ENCODE data around the gene CYP2B6. TPM values are rescaled to one million over a fixed set of nuclear protein-coding genes. Genes with fewer than 3 reads are reported as not detected.
"Not testable (repeated sequence)": the region's sequence is repeated elsewhere in the genome, so short reads cannot be mapped to it uniquely, and the experiment has no call there.

Gene CYP2B6
- total and polyA plus RNA-seq, 2 experiments from 2014 or later, result 3.9 to 8.4 TPM

- Histone ChIP-seq H3K36me3 (ENCODE audit: insufficient read depth) (no peaks in the 10 kb centered on the region), H3K4me1 (ENCODE audit: insufficient read depth) (no peaks in the 10 kb centered on the region), H3K4me2 (no peak overlapping the region), H3K79me2 (replicated peaks; ENCODE audit: insufficient read depth) (no peaks in the 10 kb centered on the region), H4K20me1 (replicated peaks; ENCODE audit: insufficient read depth) (no peaks in the 10 kb centered on the region), H3K9me2 (ENCODE audit: insufficient read depth) (no peaks in the 10 kb centered on the region), H2AFZ (no peak overlapping the region), H3K4me3 (no peak overlapping the region), H3F3A (replicated peaks; ENCODE audit: low read depth) (no peaks in the 10 kb centered on the region), H3K27ac (ENCODE audit: low read depth) (no peak overlapping the region), H3K27me3 (ENCODE audit: insufficient read depth) (no peaks in the 10 kb centered on the region)
- Mint-ChIP-seq H3K9me3 (peaks cover 17% of the 10 kb centered on the region), H3K36me3 (ENCODE audit: low read depth) (peaks cover 12% of the 10 kb centered on the region), H3K4me3 (no peak overlapping the region), H3K4me1 (no peaks in the 10 kb centered on the region), H3K27ac (no peak overlapping the region), H3K27me3 (ENCODE audit: insufficient read depth, low read depth, poor library complexity) (peaks cover 4% of the 10 kb centered on the region)
- TF ChIP-seq EZH2phosphoT487 (IDR thresholded peaks at IDR 0.05; ENCODE audit: unreplicated experiment) (no peak), ZNF114 (CRISPR knock-in tag; IDR thresholded peaks at IDR 0.05) (no peak), JUNB (IDR thresholded peaks at IDR 0.05; ENCODE audit: unreplicated experiment) (no peak), ZNF462 (CRISPR knock-in tag; IDR thresholded peaks at IDR 0.05) (no peak), ETS1 (IDR thresholded peaks at IDR 0.05) (no peak), CTCF (conservative IDR thresholded peaks at IDR 0.05; ENCODE audit: low read depth in 2 of 2) (no peak), REST (IDR thresholded peaks at IDR 0.05; ENCODE audit: unreplicated experiment) (no peak), POLR2AphosphoS5 (IDR thresholded peaks at IDR 0.05; ENCODE audit: low read depth) (no peak), CREB1 (CRISPR knock-in tag; IDR thresholded peaks at IDR 0.05; ENCODE audit: low read depth) (no peak)
- ATAC-seq (no peak), DNase-seq (ENCODE audit: low spot score) (no peak)
These were observed 28.6 kb upstream of the CYP2B6 start for GRCh38 chr19:40962460-40962961.

- not testable (repeated sequence) for H3K4me1 ChIP-seq (ENCODE audit: insufficient read depth); H3K27ac Mint-ChIP-seq; H3K4me1 Mint-ChIP-seq; H3K27me3 Mint-ChIP-seq (ENCODE audit: insufficient read depth, low read depth, poor library complexity); H3F3A ChIP-seq (replicated peaks; ENCODE audit: low read depth); H3K79me2 ChIP-seq (replicated peaks; ENCODE audit: insufficient read depth); H2AFZ ChIP-seq; H3K9me2 ChIP-seq (ENCODE audit: insufficient read depth); H3K4me3 ChIP-seq; DNase-seq (ENCODE audit: low spot score); H3K27me3 ChIP-seq (ENCODE audit: insufficient read depth); H3K36me3 ChIP-seq (ENCODE audit: insufficient read depth); H3K27ac ChIP-seq (ENCODE audit: low read depth); ATAC-seq; H3K4me2 ChIP-seq; H4K20me1 ChIP-seq (replicated peaks; ENCODE audit: insufficient read depth); H3K4me3 Mint-ChIP-seq
- Mint-ChIP-seq H3K9me3 (peaks cover 30% of the 10 kb centered on the region), H3K36me3 (ENCODE audit: low read depth) (peaks cover 15% of the 10 kb centered on the region)
These were observed 26.7 kb upstream of the CYP2B6 start for GRCh38 chr19:40964361-40964760.
